OCI-LY7 (cell line): ENCODE measurements around the gene ATG9A.

Experiments used
- CTCF ChIP-seq: fragments of 200-600 bp; sonication (generic); conservative IDR thresholded peaks from 2 replicates; pipeline ENCODE4 v1.5.1; 2014; ENCODE audit warnings: mild to moderate bottlenecking, antibody characterized with exemption, low read length, moderate library complexity, mixed read lengths
- EZH2phosphoT487 ChIP-seq: fragments of 200-600 bp; sonication (generic); IDR thresholded peaks from 2 replicates; pipeline ENCODE4 v1.6.1; 2018; ENCODE audit warnings: low read depth, borderline replicate concordance, mild to moderate bottlenecking, mixed run types, antibody characterized with exemption, low read length, moderate library complexity, mixed read lengths

- no peak for TF ChIP-seq CTCF
- TF ChIP-seq EZH2phosphoT487, result no peak
Observed at GRCh38 chr2:219199470-219200211, 29.8 kb downstream of the ATG9A start.
